Subcutaneous abdominal adipose tissue (tissue), 5 donors: Measurements from ENCODE around the gene TMEM121.
"Not testable (repeated sequence)": the region's sequence is repeated elsewhere in the genome, so short reads cannot be mapped to it uniquely, and the experiment has no call there.

Experiments used
- H3K27ac ChIP-seq: one replicate; pipeline ENCODE4 v1.7.0; 2013; ENCODE audit warnings: low read depth, mild to moderate bottlenecking, inconsistent platforms, low read length, moderate library complexity
- H3K27me3 ChIP-seq, 5 donors: one replicate each; pipeline ENCODE4 v1.7.0; 2013; ENCODE audit warnings: low read length in 5 of 5, inconsistent platforms in 1 of 5; ENCODE audit not compliant: control insufficient read depth in 5 of 5, insufficient read depth in 4 of 5
- H3K36me3 ChIP-seq, 5 donors: one replicate each; pipeline ENCODE4 v1.7.0; 2013; ENCODE audit warnings: low read length in 5 of 5; ENCODE audit not compliant: control insufficient read depth in 5 of 5, insufficient read depth in 5 of 5
- H3K4me1 ChIP-seq, 5 donors: one replicate each; pipeline ENCODE4 v1.7.0; 2013; ENCODE audit warnings: low read length in 5 of 5, mild to moderate bottlenecking in 3 of 5, moderate library complexity in 1 of 5; ENCODE audit not compliant: control insufficient read depth in 5 of 5, insufficient read depth in 5 of 5
- H3K4me3 ChIP-seq, 5 donors: one replicate each; pipeline ENCODE4 v1.7.0; 2013; ENCODE audit warnings: low read length in 5 of 5, low read depth in 1 of 5
- H3K9ac ChIP-seq, 5 donors: one replicate each; pipeline ENCODE4 v1.7.0; 2013; ENCODE audit warnings: low read length in 5 of 5, mild to moderate bottlenecking in 4 of 5, moderate library complexity in 3 of 5
- H3K9me3 ChIP-seq, 5 donors: one replicate each; pipeline ENCODE4 v1.7.0; 2013; ENCODE audit warnings: low read length in 5 of 5; ENCODE audit not compliant: control insufficient read depth in 5 of 5
- donor health status: healthy.
- donor health status: healthy.
- donor health status: healthy.
- donor health status: healthy.
- donor health status: healthy.

Gene TMEM121

GRCh38 chr14:105547741-105548169, 21.4 kb downstream of the TMEM121 start:
- H3K9me3 ChIP-seq: peaks cover 5 to 12% (median 11%) of the 10 kb centered on the region in 5 donors

GRCh38 chr14:105549481-105549880, 23.1 kb downstream of the TMEM121 start:
- Histone ChIP-seq H3K27me3 (no peaks in the 10 kb centered on the region), H3K36me3 (no peaks in the 10 kb centered on the region), H3K27ac (no peak overlapping the region), H3K4me3 (no peak overlapping the region), H3K4me1 (no peaks in the 10 kb centered on the region), H3K9me3 (no peaks in the 10 kb centered on the region), H3K9ac (no peak overlapping the region)

More at GRCh38 chr14:105547741-105548169, 21.4 kb downstream of the TMEM121 start:
- Histone ChIP-seq H3K4me3 (no peak overlapping the region), H3K27me3 (no peaks in the 10 kb centered on the region), H3K4me1 (no peaks in the 10 kb centered on the region), H3K27ac (no peak overlapping the region), H3K36me3 (no peaks in the 10 kb centered on the region), H3K9ac (no peak overlapping the region)

- H3K9me3 ChIP-seq: no peaks in the 10 kb centered on the region
- H3K27ac ChIP-seq: no peak overlapping the region
- H3K36me3 ChIP-seq: no peaks in the 10 kb centered on the region
- no peak overlapping the region for H3K4me3 ChIP-seq
- no peaks in the 10 kb centered on the region for H3K4me1 ChIP-seq
- no peaks in the 10 kb centered on the region for H3K27me3 ChIP-seq
- H3K9ac ChIP-seq: no peak overlapping the region
These were observed 27.6 kb downstream of the TMEM121 start for GRCh38 chr14:105554022-105554421.

GRCh38 chr14:105554523-105554922, 28.1 kb downstream of the TMEM121 start:
- Histone ChIP-seq H3K9ac (no peak overlapping the region), H3K4me1 (no peaks in the 10 kb centered on the region), H3K27ac (no peak overlapping the region), H3K4me3 (no peak overlapping the region), H3K9me3 (no peaks in the 10 kb centered on the region), H3K27me3 (no peaks in the 10 kb centered on the region), H3K36me3 (no peaks in the 10 kb centered on the region)

GRCh38 chr14:105557671-105558070, 31.3 kb downstream of the TMEM121 start:
- H3K9ac ChIP-seq, H3K27me3 ChIP-seq, H3K4me3 ChIP-seq, H3K4me1 ChIP-seq, H3K36me3 ChIP-seq, H3K9me3 ChIP-seq, H3K27ac ChIP-seq: not testable (repeated sequence)

GRCh38 chr14:105558449-105559154, 32.2 kb downstream of the TMEM121 start:
- not testable (repeated sequence) for H3K27me3 ChIP-seq, H3K4me1 ChIP-seq, H3K9ac ChIP-seq, H3K27ac ChIP-seq, H3K36me3 ChIP-seq, H3K4me3 ChIP-seq, H3K9me3 ChIP-seq

- not testable (repeated sequence) for H3K27ac ChIP-seq
These were observed 33.1 kb downstream of the TMEM121 start for GRCh38 chr14:105559384-105560047.

GRCh38 chr14:105560048-105560669, 33.8 kb downstream of the TMEM121 start:
- not testable (repeated sequence) for H3K9me3 ChIP-seq, H3K4me1 ChIP-seq, H3K27ac ChIP-seq, H3K4me3 ChIP-seq, H3K27me3 ChIP-seq, H3K36me3 ChIP-seq, H3K9ac ChIP-seq

More at GRCh38 chr14:105559384-105560047, 33.1 kb downstream of the TMEM121 start:
- not testable (repeated sequence) for H3K4me3 ChIP-seq, H3K27me3 ChIP-seq, H3K9me3 ChIP-seq, H3K9ac ChIP-seq, H3K36me3 ChIP-seq, H3K4me1 ChIP-seq

- not testable (repeated sequence) for H3K4me1 ChIP-seq, H3K27ac ChIP-seq, H3K27me3 ChIP-seq, H3K4me3 ChIP-seq, H3K36me3 ChIP-seq, H3K9me3 ChIP-seq, H3K9ac ChIP-seq
These were observed 35.0 kb downstream of the TMEM121 start for GRCh38 chr14:105561345-105561744.

GRCh38 chr14:105562713-105563346, 36.4 kb downstream of the TMEM121 start:
- no peak overlapping the region for H3K27ac ChIP-seq
- no peaks in the 10 kb centered on the region for H3K36me3 ChIP-seq
- H3K4me3 ChIP-seq: no peak overlapping the region
- no peaks in the 10 kb centered on the region for H3K27me3 ChIP-seq
- no peaks in the 10 kb centered on the region for H3K4me1 ChIP-seq
- peak overlapping the region in 1 of 5 donors; percentile 2 for H3K9ac ChIP-seq
- no peaks in the 10 kb centered on the region for H3K9me3 ChIP-seq
